WERI-Rb-1 (cell line): ENCODE data around the gene MKLN1.

Source experiments
- DNase-seq: peaks from one replicate; pipeline ENCODE4 v3.0.0-alpha.2; 2020
- H3K27ac ChIP-seq: fragments of 250-450 bp; sonication (Bioruptor Pico); 2 replicates; pipeline ENCODE4 v1.5.1; 2020; ENCODE audit warnings: mild to moderate bottlenecking, moderate library complexity
- H3K27me3 ChIP-seq: fragments of 250-450 bp; sonication (Bioruptor Pico); 2 replicates; pipeline ENCODE4 v1.5.1; 2021; ENCODE audit warnings: mild to moderate bottlenecking, low read depth, moderate library complexity; ENCODE audit not compliant: insufficient read depth, severe bottlenecking
- H3K36me3 ChIP-seq: fragments of 250-450 bp; sonication (Bioruptor Pico); 2 replicates; pipeline ENCODE4 v1.5.1; 2020; ENCODE audit warnings: mild to moderate bottlenecking, moderate library complexity
- H3K4me3 ChIP-seq: 2 replicates; pipeline ENCODE4 v1.5.1; 2011; ENCODE audit warnings: low read depth, mild to moderate bottlenecking, control low read depth, low read length
- H3K9me3 ChIP-seq: fragments of 250-450 bp; sonication (Bioruptor Pico); 2 replicates; pipeline ENCODE4 v1.5.1; 2021; ENCODE audit warnings: mild to moderate bottlenecking, moderate library complexity; ENCODE audit not compliant: severe bottlenecking
- TF ChIP-seq, protein P1 (sequence below): IDR thresholded peaks from 2 replicates; pipeline ENCODE4 v1.5.1; 2011; ENCODE audit warnings: low read depth, mild to moderate bottlenecking, control low read depth, inconsistent platforms, low read length

MKLN1 gene

DNA sequence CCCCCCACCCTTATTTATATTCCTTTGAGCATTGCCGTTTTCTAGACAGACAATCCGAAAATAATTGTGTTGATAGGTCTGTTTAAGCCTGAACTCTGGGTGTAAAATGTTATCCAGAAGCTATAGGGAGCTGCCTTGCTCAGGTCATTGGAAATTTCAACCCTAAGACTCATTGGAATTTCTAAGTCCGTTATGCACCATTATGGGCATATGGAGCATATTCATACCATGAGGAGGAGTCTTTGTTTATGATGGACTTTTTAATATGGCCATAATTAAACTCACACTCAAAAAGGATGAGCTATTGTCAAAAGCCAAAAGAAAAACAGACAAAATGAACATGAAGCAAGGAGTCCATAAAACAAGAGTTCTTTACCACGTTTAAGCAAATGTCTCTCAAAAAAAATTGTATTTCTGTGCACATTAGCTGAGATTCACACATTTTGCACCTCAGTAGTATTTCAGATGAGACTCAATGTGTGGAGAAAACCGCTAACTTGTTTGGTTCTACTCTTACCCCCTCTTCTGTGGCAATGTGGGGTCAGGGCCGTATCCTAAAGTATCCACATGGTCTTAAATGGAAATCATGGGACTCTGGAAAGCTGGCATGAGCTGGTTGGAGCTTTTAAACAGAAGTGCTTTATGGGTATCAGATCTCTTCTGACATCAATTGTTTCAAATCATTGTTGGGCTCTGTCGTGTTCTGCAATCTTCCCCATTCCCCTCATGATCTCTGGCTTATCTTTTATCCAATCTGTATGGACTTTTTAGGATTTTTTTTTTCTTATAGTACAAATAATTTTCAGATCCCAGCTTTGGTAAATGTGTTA is 168.2 kb downstream of the MKLN1 start:
- Histone ChIP-seq H3K9me3 (no peaks in the 10 kb centered on the region), H3K27me3 (no peaks in the 10 kb centered on the region), H3K27ac (no peak overlapping the region), H3K4me3 (no peak overlapping the region), H3K36me3 (peaks cover 25% of the 10 kb centered on the region)
- TF ChIP-seq, protein P1, sequence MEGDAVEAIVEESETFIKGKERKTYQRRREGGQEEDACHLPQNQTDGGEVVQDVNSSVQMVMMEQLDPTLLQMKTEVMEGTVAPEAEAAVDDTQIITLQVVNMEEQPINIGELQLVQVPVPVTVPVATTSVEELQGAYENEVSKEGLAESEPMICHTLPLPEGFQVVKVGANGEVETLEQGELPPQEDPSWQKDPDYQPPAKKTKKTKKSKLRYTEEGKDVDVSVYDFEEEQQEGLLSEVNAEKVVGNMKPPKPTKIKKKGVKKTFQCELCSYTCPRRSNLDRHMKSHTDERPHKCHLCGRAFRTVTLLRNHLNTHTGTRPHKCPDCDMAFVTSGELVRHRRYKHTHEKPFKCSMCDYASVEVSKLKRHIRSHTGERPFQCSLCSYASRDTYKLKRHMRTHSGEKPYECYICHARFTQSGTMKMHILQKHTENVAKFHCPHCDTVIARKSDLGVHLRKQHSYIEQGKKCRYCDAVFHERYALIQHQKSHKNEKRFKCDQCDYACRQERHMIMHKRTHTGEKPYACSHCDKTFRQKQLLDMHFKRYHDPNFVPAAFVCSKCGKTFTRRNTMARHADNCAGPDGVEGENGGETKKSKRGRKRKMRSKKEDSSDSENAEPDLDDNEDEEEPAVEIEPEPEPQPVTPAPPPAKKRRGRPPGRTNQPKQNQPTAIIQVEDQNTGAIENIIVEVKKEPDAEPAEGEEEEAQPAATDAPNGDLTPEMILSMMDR = no peak
- no peak for DNase-seq

DNA sequence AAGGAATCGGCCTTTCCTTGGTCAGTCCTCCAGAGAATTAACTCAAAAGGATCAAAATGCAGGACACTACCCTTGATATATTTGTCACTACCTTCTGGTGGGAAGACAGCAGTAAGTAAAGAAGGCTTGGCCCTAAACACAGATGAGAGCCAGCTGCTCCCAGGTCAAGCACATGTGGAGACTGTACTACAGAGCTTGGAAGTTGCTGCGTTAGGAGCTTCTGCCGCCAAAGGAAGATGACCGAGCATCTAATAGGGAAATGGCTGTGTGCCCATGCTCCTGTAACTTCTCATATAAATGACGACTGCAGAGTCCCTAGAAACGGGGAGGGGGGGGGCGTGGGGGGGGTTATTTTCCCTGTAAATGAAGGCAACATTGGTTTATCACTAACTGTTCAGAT is 169.8 kb downstream of the MKLN1 start:
- H3K4me3 ChIP-seq = no peak overlapping the region
- no peaks in the 10 kb centered on the region for H3K9me3 ChIP-seq
- peaks cover 25% of the 10 kb centered on the region for H3K36me3 ChIP-seq
- no peaks in the 10 kb centered on the region for H3K27me3 ChIP-seq
- TF ChIP-seq, protein P1 = no peak
- no peak overlapping the region for H3K27ac ChIP-seq
- no peak for DNase-seq

DNA sequence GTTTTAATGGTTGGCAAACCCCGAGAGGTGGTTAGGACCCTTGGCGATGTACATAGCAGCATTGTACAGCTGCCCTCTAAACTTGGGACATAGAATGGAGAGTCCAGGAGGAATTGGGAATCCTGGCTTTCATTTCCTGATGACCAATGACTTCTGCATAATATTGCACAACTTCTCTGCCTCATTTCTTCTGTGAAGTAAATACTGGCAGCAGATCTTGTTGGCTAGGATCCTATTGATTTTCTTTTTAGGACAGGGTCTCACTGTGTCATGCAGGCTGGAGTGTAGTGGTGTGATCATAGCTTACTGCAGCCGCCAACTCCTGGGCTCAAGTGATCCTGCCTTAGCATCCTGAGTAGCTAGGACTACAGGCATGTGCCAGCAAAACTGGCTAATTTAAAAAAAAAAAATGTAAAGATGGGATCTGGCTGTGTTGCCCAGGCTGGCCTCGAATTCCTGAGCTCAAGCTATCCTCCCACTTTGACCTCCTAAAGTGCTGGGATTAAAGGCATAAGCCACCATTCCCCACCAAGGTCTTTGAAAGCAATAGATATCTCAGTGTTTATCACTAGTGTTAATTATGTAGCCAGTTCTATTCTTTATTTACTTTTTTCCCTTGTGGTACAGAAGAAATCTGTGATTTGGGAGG is 170.7 kb downstream of the MKLN1 start:
- Histone ChIP-seq H3K4me3 (no peak overlapping the region), H3K27ac (no peak overlapping the region), H3K9me3 (no peaks in the 10 kb centered on the region), H3K36me3 (peaks cover 28% of the 10 kb centered on the region), H3K27me3 (no peaks in the 10 kb centered on the region)
- DNase-seq = no peak
- TF ChIP-seq, protein P1 = no peak

DNA sequence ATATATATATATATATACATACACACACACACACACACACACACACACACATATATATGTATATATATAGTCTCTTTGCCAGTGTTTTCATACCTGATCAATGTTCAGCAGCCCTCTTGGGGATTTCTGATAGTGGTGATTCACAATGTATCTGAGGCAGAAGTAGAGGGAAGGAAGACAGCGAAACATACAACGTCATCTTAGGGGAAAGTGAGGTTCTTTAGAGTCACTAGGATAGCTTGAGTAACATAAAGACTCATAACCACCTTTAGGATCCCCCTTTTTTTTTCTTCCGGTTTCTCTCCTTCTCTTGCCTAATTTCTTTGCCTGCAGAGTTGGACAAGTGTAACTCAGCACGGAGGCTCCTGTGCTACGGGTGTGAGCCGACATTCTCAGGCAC is 172.1 kb downstream of the MKLN1 start:
- Histone ChIP-seq H3K4me3 (no peak overlapping the region), H3K27ac (peak overlapping the region; percentile 94), H3K27me3 (no peaks in the 10 kb centered on the region), H3K9me3 (no peaks in the 10 kb centered on the region), H3K36me3 (peaks cover 43% of the 10 kb centered on the region)
- TF ChIP-seq, protein P1 = no peak
- no peak for DNase-seq

DNA sequence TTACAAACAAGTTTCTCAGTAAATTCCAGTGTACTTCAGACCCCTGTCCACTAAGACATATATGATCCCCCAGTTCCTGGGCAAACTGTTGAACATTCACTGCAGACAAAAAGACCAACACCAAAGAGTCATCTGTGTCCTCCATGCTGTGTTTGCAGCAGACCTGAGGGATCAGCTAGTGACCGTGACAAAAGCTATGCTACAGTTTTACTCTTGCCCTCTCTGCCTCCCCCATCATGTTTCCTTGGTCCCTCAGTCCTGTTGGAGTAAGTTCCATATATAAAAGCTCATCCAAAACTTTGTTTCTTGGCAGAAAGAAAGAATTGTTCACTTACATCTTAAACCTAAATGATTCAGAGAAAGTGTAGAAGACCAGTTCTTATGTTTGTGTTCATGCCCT is 172.7 kb downstream of the MKLN1 start:
- no peak for DNase-seq
- peaks cover 48% of the 10 kb centered on the region for H3K36me3 ChIP-seq
- H3K4me3 ChIP-seq = no peak overlapping the region
- no peaks in the 10 kb centered on the region for H3K27me3 ChIP-seq
- H3K27ac ChIP-seq = peak overlapping the region; percentile 94
- no peaks in the 10 kb centered on the region for H3K9me3 ChIP-seq
- TF ChIP-seq, protein P1 = no peak
